Effector memory CD4-positive, alpha-beta T cell (primary cell): ENCODE data around the gene DMTF1.

Source experiments
- DNase-seq, 3 donors: peaks; one replicate each; pipeline ENCODE4 v3.0.0-alpha.2; 2020
- H3K27ac ChIP-seq: 2 replicates; pipeline ENCODE4 v1.7.0; 2013; ENCODE audit warnings: mild to moderate bottlenecking, low read length, moderate library complexity; ENCODE audit not compliant: insufficient read depth, poor library complexity, severe bottlenecking
- H3K27me3 ChIP-seq: replicated peaks from 2 replicates; pipeline ENCODE4 v1.7.0; 2013; ENCODE audit warnings: mild to moderate bottlenecking, low read length; ENCODE audit not compliant: insufficient read depth, control insufficient read depth, poor library complexity, severe bottlenecking
- H3K36me3 ChIP-seq: 2 replicates; pipeline ENCODE4 v1.7.0; 2013; ENCODE audit warnings: mild to moderate bottlenecking, low read length, moderate library complexity; ENCODE audit not compliant: control insufficient read depth, insufficient read depth
- H3K4me1 ChIP-seq: 2 replicates; pipeline ENCODE4 v1.7.0; 2013; ENCODE audit warnings: low read length, mild to moderate bottlenecking; ENCODE audit not compliant: control insufficient read depth, insufficient read depth, poor library complexity, severe bottlenecking
- H3K4me3 ChIP-seq: 2 replicates; pipeline ENCODE4 v1.7.0; 2013; ENCODE audit warnings: low read length, low read depth, mild to moderate bottlenecking; ENCODE audit not compliant: insufficient read depth, poor library complexity, severe bottlenecking
- H3K9me3 ChIP-seq: 2 replicates; pipeline ENCODE4 v1.7.0; 2013; ENCODE audit warnings: mild to moderate bottlenecking, low read length, moderate library complexity; ENCODE audit not compliant: control insufficient read depth

Gene DMTF1

DNA sequence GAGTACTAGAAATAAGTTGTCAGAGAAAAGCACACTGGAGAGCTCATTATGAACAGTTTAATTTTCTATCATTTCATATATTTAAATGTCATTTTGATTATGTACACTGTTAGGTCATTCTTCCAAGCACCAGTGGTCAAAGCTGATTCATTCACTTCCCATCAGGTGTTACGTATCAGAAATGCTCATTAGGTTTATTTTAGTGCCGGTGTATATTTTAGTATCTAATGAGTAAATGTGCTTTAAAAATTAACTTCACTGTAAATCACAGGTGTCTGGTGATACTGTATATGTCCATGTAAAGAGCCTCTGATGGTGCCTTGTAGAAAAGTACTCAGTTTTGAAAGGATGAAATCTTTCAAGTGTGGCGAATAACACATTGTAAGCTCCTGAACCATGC is 3.5 kb downstream of the DMTF1 start:
- no peak overlapping the region for H3K4me3 ChIP-seq
- H3K27me3 ChIP-seq: no peaks in the 10 kb centered on the region
- no peaks in the 10 kb centered on the region for H3K36me3 ChIP-seq
- H3K27ac ChIP-seq: no peak overlapping the region
- H3K9me3 ChIP-seq: no peaks in the 10 kb centered on the region
- DNase-seq: no peak
- peaks cover 24% of the 10 kb centered on the region for H3K4me1 ChIP-seq

- Histone ChIP-seq H3K27me3 (no peaks in the 10 kb centered on the region), H3K36me3 (no peaks in the 10 kb centered on the region), H3K9me3 (no peaks in the 10 kb centered on the region), H3K4me1 (peaks cover 24% of the 10 kb centered on the region), H3K4me3 (no peak overlapping the region), H3K27ac (no peak overlapping the region)
- no peak for DNase-seq
Measured at GRCh38 chr7:87156709-87157108, 4.5 kb downstream of the DMTF1 start.

DNA sequence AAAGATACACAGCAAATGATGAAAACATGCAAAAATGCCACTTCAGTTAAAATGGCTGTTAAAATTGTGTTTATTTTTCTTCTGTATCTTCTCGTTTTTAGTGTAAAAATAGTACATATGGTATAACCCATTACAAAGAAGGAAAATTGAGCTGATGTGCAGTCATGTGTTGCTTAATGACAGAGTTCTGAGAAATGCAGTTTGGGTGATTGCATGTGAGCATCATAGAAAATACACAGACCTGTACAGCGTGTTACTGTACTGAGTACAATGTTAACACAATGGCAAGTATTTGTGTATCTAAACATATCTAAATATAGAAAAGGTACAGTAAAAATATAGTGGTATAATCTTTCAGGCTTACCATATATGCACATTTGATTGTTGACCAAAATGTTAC is 7.3 kb downstream of the DMTF1 start:
- Histone ChIP-seq H3K9me3 (no peaks in the 10 kb centered on the region), H3K4me1 (peaks cover 15% of the 10 kb centered on the region), H3K4me3 (no peak overlapping the region), H3K27me3 (no peaks in the 10 kb centered on the region), H3K27ac (no peak overlapping the region), H3K36me3 (peaks cover 2% of the 10 kb centered on the region)
- no peak for DNase-seq

- no peak overlapping the region for H3K27ac ChIP-seq
- no peak overlapping the region for H3K4me3 ChIP-seq
- peaks cover 41% of the 10 kb centered on the region for H3K36me3 ChIP-seq
- no peaks in the 10 kb centered on the region for H3K4me1 ChIP-seq
- DNase-seq: no peak
- H3K9me3 ChIP-seq: no peaks in the 10 kb centered on the region
- H3K27me3 ChIP-seq: no peaks in the 10 kb centered on the region
Measured at GRCh38 chr7:87164433-87164832, 12.2 kb downstream of the DMTF1 start.

DNA sequence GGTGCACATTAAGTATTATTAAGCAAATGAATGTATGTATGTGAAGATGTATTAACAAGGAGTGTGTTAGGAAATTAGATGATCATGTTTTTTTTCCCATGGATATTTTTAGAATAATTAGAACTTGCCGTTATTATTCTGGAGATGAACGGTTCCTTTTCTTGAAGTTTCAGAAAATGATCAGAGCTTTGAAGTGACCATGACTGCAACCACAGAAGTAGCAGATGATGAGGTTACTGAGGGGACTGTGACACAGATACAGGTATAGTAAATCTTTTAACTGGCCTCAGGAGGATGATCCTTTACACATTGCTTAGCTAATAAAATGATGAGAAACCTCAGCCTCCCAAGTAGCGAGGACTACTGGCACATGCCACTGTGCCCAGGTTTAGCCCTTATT is 18.6 kb downstream of the DMTF1 start:
- no peak for DNase-seq
- no peak overlapping the region for H3K4me3 ChIP-seq
- no peaks in the 10 kb centered on the region for H3K27me3 ChIP-seq
- no peaks in the 10 kb centered on the region for H3K9me3 ChIP-seq
- H3K4me1 ChIP-seq: no peaks in the 10 kb centered on the region
- H3K27ac ChIP-seq: no peak overlapping the region
- peaks cover 79% of the 10 kb centered on the region for H3K36me3 ChIP-seq

- Histone ChIP-seq H3K27ac (no peak overlapping the region), H3K36me3 (peaks cover 74% of the 10 kb centered on the region), H3K27me3 (no peaks in the 10 kb centered on the region), H3K4me1 (no peaks in the 10 kb centered on the region), H3K9me3 (no peaks in the 10 kb centered on the region), H3K4me3 (no peak overlapping the region)
- DNase-seq: no peak
Measured at GRCh38 chr7:87171282-87171934, 19.2 kb downstream of the DMTF1 start.

DNA sequence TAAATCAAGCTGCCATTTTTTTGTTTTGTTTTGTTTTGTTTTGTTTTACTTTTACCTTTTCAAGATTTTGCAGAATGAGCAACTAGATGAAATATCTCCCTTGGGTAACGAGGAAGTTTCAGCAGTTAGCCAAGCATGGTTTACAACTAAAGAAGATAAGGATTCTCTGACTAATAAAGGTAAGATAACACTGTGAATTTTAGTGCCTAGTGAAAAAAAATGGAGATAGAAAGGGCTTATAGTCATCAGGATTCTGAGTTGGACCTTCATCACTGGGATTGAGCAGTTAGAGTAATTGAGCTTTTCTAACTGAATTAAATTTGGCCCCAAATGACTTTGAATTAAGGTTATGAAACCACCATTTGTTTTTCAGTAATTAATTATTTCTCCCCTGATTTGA is 21.2 kb downstream of the DMTF1 start:
- no peak for DNase-seq
- Histone ChIP-seq H3K27me3 (no peaks in the 10 kb centered on the region), H3K4me3 (no peak overlapping the region), H3K36me3 (peaks cover 57% of the 10 kb centered on the region), H3K4me1 (no peaks in the 10 kb centered on the region), H3K9me3 (no peaks in the 10 kb centered on the region), H3K27ac (no peak overlapping the region)

GRCh38 chr7:87178320-87178719 is 26.1 kb downstream of the DMTF1 start:
- no peak for DNase-seq
- peaks cover 36% of the 10 kb centered on the region for H3K36me3 ChIP-seq
- H3K27ac ChIP-seq: no peak overlapping the region

GRCh38 chr7:87179180-87179579 is 26.9 kb downstream of the DMTF1 start:
- no peaks in the 10 kb centered on the region for H3K4me1 ChIP-seq

More at GRCh38 chr7:87178320-87178719, 26.1 kb downstream of the DMTF1 start:
- no peaks in the 10 kb centered on the region for H3K27me3 ChIP-seq
- no peak overlapping the region for H3K4me3 ChIP-seq
- H3K4me1 ChIP-seq: no peaks in the 10 kb centered on the region
- H3K9me3 ChIP-seq: no peaks in the 10 kb centered on the region

DNA sequence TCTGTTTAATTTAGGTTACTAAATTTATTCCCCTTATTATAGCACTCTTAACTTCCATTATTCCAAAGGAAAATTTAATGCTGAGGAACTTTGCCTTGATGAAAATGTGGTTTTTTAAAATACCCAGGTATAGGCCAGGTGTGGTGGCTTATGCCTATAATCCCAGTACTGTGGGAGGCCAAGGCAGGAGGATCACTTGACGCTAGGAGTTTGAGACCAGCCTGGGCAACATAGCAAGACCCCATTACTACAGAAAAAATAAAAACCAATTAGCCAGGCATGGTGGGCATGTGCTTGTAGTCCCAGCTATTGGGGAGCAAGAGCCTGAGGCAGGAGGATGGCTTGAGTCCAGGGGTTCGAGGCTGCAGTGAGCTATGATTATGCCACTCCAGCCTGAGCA is 34.9 kb downstream of the DMTF1 start:
- Histone ChIP-seq H3K4me1 (no peaks in the 10 kb centered on the region), H3K36me3 (peaks cover 83% of the 10 kb centered on the region), H3K9me3 (no peaks in the 10 kb centered on the region), H3K27ac (no peak overlapping the region), H3K4me3 (no peak overlapping the region), H3K27me3 (no peaks in the 10 kb centered on the region)
- no peak for DNase-seq

More at GRCh38 chr7:87179180-87179579, 26.9 kb downstream of the DMTF1 start:
- Histone ChIP-seq H3K4me3 (no peak overlapping the region), H3K36me3 (peaks cover 40% of the 10 kb centered on the region), H3K9me3 (no peaks in the 10 kb centered on the region), H3K27ac (no peak overlapping the region), H3K27me3 (no peaks in the 10 kb centered on the region)
- DNase-seq: no peak
